Head of caudate nucleus (tissue), 42 donors: ENCODE results near the gene MED27.

Experiments
- DNase-seq, 42 donors: peaks; one replicate each; pipeline versions ENCODE4 v3.0.0 to v3.0.0-alpha.2; 2020 to 2021; ENCODE audit warnings: mixed read lengths in 7 of 42
- intact Hi-C: fragments of 100-400 bp; cut with DNase I; formaldehyde crosslinking; loops from one replicate; pipeline ENCODE4 v1.15.0; 2022

Gene MED27

DNA sequence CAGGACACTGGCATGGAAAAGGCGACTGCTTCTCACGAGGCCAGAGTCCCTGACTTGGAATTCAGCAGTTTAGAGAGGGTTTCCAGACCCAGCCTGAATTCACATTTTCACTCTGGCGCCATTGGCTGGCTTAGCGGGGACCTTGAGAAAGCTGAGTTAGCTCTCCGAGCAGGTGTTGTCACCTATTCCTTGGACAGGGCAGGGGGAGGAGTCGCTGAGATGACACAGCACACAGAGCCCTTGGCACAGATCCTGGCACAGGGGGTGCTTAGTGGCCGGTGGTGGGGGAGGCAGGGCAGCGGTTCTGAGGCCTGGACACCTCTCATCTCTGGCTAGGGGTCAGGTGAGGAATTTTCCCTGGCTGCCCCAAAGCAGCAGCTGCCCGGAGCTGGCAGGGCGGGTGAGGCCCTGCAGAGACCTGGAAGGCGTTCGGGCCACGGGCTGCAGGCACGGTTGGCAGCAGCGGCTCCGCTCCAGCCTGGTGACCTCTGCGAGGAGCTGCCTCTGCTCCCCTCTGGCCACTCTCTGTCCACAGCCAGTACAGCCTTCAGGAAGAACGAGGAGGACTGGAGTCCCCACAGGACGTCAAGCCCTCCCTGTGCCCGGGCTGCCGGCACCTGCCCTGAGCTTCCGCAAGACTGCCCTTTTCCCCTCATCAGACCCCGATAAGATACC is 267.4 kb downstream of the MED27 start:
- DNase-seq = no peak
- intact Hi-C loops = no loop called here

DNA sequence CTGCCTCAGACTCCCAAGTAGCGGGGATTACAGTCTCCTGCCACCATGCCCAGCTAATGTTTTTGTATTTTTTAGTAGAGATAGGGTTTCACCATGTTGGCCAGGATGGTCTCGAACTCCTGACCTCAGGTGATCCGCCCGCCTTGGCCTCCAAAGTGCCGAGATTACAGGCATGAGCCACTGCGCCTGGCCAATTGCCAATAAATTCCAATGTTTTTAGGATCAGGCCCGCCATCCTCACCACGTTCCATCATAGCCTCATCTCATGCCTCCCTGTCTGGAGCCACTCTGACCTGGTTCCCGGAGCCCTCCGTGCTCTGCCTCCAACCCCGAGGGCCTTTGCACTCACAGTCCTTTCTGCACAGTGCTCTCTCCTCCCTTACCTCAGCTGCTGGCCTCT is 268.3 kb downstream of the MED27 start:
- intact Hi-C loops = no loop called here

DNA sequence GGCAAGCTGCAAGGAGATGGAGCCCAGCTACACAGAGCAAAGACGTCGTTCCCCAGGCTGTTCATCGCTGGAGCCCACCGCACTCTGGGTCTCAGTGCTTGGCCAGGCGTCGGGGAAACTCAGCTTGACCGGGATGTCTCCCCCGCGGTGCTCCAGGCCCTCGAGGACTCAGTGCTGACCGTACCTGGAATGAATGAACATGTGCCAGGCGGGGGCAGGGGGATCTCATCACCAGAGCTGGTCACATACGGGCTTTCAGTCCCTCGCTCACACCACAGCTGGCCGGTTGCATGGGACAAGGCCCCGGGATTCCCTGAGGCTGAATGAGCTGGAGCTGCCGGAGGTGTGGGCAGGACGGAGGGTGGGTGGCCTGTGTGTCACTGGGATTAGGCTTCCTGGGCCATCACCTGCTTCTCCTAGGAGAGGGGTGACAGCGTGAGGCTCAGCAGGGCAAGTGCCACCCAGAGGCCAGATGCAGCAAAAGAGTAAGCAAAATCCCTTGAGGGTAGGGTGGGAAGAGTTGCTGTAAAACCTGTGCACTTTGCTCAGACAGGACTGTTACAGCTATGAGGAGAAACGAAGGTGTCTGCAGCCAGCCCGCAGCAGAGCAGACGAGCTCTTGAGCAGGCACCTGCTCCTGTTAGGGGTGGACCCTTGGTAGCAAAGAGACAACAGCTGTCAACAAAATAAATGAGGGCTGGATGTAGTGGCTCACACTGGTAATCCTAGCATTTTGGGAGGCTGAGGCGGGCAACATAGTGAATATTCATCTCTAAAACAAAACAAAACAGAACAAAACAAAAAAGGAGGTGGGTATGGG is 269.1 kb downstream of the MED27 start:
- intact Hi-C loops = no loop called here

More for the DNA sequence above, 268.3 kb downstream of the MED27 start:
- DNase-seq = no peak

More for the DNA sequence above, 269.1 kb downstream of the MED27 start:
- DNase-seq = no peak
